PC-9 (cell line): ENCODE measurements around the gene REL. TPM values are rescaled to one million over a fixed set of nuclear protein-coding genes. Genes with fewer than 3 reads are reported as not detected.

Experiments
- BruUV-seq: library from RNA; stranded (reverse); fragments of 400-500 nt; replicated peaks from 2 replicates; lab custom pipeline; 2021; lab: Mats Ljungman, UMichigan
- CTCF ChIA-PET: fragments of 300-600 bp; sonication (Branson Sonifier 250); formaldehyde crosslinking; loops from one replicate; lab custom pipeline; 2022; ENCODE audit warnings: antibody characterized with exemption; lab: Charles Lee
- POLR2A ChIA-PET: fragments of 300-600 bp; sonication (Branson Sonifier 250); formaldehyde crosslinking; loops from one replicate; lab custom pipeline; 2022; ENCODE audit warnings: antibody characterized with exemption; ENCODE audit not compliant: unreplicated experiment; lab: Charles Lee
- DNase-seq, 2 experiments: peaks; one replicate each; pipeline versions ENCODE4 v3.0.0 to v3.0.0-alpha.2; 2015 to 2022; ENCODE audit warnings: mixed read lengths in 1 of 2
- H2AFZ ChIP-seq: fragments of 200-600 bp; sonication (generic); 2 replicates; pipeline ENCODE4 v1.8.1; 2017; ENCODE audit warnings: antibody characterized with exemption
- H3F3A ChIP-seq: fragments of 200-600 bp; sonication (generic); 2 replicates; pipeline ENCODE4 v1.8.1; 2017; ENCODE audit warnings: antibody characterized with exemption, mild to moderate bottlenecking, low read depth; ENCODE audit not compliant: insufficient read depth
- H3K27ac ChIP-seq: fragments of 200-600 bp; sonication (generic); 2 replicates; pipeline ENCODE4 v1.6.1; 2016; ENCODE audit warnings: mixed run types
- H3K27me3 ChIP-seq: fragments of 200-600 bp; sonication (generic); 2 replicates; pipeline ENCODE4 v1.6.1; 2016; ENCODE audit warnings: low read depth, mixed run types; ENCODE audit not compliant: insufficient read depth
- H3K36me3 ChIP-seq: fragments of 200-600 bp; sonication (generic); 2 replicates; pipeline ENCODE4 v1.6.1; 2016; ENCODE audit warnings: low read depth, mixed run types
- H3K4me1 ChIP-seq: fragments of 200-600 bp; sonication (generic); replicated peaks from 2 replicates; pipeline ENCODE4 v1.6.1; 2016; ENCODE audit warnings: mixed run types; ENCODE audit not compliant: insufficient read depth
- H3K4me2 ChIP-seq: fragments of 200-600 bp; sonication (generic); 2 replicates; pipeline ENCODE4 v1.6.1; 2017; ENCODE audit warnings: mixed run types
- H3K4me3 ChIP-seq: fragments of 200-600 bp; sonication (generic); 2 replicates; pipeline ENCODE4 v1.6.1; 2016; ENCODE audit warnings: mixed run types
- H3K79me2 ChIP-seq: fragments of 200-600 bp; sonication (generic); 2 replicates; pipeline ENCODE4 v1.6.1; 2017; ENCODE audit warnings: low read depth, mixed run types
- H3K9me2 ChIP-seq: fragments of 200-600 bp; sonication (generic); 2 replicates; pipeline ENCODE4 v1.8.1; 2017; ENCODE audit warnings: mild to moderate bottlenecking; ENCODE audit not compliant: insufficient read depth
- H3K9me3 ChIP-seq: fragments of 200-600 bp; sonication (generic); 2 replicates; pipeline ENCODE4 v1.8.1; 2016; ENCODE audit warnings: low read depth; ENCODE audit not compliant: insufficient read depth
- H4K20me1 ChIP-seq: fragments of 200-600 bp; sonication (generic); 2 replicates; pipeline ENCODE4 v1.8.1; 2017; ENCODE audit not compliant: insufficient read depth
- EZH2 ChIP-seq: fragments of 200-600 bp; sonication (generic); IDR thresholded peaks from 2 replicates; pipeline ENCODE4 v1.8.0; 2017; ENCODE audit warnings: antibody characterized with exemption, low read depth
- intact Hi-C: fragments of 100-400 bp; cut with micrococcal nuclease; formaldehyde crosslinking; loops from one replicate; pipeline ENCODE4 v1.10.0; 2022; ENCODE audit not compliant: unreplicated experiment
- total RNA-seq: library from RNA; stranded (reverse); gene quantifications from 2 replicates; pipeline ENCODE4 v1.2.3, GENCODE V29; 2021
- TF ChIP-seq, protein P1 (sequence below): fragments of 200-600 bp; sonication (generic); conservative IDR thresholded peaks from 2 replicates; pipeline ENCODE4 v1.6.1; 2017; ENCODE audit warnings: mixed run types, antibody characterized with exemption, mild to moderate bottlenecking, moderate library complexity

Gene REL
- total RNA-seq, 1 experiment from 2014 or later: 13.3 TPM

GRCh38 chr2:60948161-60948560 lies 66.8 kb downstream of the REL start:
- intact Hi-C loops: no loop called here
- CTCF ChIA-PET: no interaction called here

DNA sequence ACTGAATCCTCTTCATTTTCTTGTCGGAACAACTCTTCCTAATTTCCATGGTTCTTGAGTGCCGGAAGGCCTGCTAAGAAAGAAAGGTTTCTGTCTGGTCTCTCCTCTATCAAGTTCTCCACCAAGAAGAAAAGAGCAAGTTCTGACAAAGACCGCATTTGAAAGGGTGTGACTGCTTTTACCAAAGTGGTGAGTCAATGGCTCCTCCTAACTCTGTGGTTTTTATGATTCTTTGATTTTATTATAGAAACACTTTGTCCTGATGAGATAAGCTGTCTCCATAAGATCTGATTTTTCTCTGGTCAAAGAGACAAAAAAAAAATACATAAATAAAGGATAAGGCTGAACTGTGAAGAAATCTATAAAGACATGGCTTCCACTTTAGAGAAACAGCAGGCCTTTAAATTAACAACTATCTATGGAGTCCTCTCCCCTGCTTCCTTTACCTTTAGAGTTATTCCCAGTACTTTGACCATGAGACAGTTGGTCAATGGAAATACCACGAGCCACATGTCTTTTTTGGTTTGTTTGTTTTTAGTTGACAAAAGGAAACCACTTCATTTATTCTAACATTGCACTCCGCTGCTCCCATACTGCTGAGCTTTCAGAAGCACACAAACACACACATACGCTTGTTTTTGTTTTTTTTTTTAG lies 67.7 kb downstream of the REL start:
- no peak overlapping the region for H3K4me3 ChIP-seq
- no TSS peak for BruUV-seq
- peaks cover 13% of the 10 kb centered on the region; the same call in 1 of the 2 replicates for H3K4me1 ChIP-seq
- 0 out of 2 replicates have a peak, but pooled peaks cover 5% of the 10 kb centered on the region for H3F3A ChIP-seq
- no peak overlapping the region; the same call in 1 of the 2 replicates for H3K4me2 ChIP-seq
- ChIA-PET POLR2A (no interaction called here), CTCF (no interaction called here)
- H2AFZ ChIP-seq: no peak overlapping the region
- peak in 1 of 2 experiments; percentile 47 for DNase-seq
- H3K79me2 ChIP-seq: no peaks in the 10 kb centered on the region
- H3K27ac ChIP-seq: peak overlapping the region; percentile 22; the same call in 1 of the 2 replicates
- H3K9me3 ChIP-seq: no peaks in the 10 kb centered on the region; the same call in 1 of the 2 replicates
- no peak for TF ChIP-seq EZH2
- TF ChIP-seq, protein P1, sequence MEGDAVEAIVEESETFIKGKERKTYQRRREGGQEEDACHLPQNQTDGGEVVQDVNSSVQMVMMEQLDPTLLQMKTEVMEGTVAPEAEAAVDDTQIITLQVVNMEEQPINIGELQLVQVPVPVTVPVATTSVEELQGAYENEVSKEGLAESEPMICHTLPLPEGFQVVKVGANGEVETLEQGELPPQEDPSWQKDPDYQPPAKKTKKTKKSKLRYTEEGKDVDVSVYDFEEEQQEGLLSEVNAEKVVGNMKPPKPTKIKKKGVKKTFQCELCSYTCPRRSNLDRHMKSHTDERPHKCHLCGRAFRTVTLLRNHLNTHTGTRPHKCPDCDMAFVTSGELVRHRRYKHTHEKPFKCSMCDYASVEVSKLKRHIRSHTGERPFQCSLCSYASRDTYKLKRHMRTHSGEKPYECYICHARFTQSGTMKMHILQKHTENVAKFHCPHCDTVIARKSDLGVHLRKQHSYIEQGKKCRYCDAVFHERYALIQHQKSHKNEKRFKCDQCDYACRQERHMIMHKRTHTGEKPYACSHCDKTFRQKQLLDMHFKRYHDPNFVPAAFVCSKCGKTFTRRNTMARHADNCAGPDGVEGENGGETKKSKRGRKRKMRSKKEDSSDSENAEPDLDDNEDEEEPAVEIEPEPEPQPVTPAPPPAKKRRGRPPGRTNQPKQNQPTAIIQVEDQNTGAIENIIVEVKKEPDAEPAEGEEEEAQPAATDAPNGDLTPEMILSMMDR: no peak
- H3K9me2 ChIP-seq: no peaks in the 10 kb centered on the region
- H3K27me3 ChIP-seq: no peaks in the 10 kb centered on the region
- no peaks in the 10 kb centered on the region for H4K20me1 ChIP-seq
- intact Hi-C loops: no loop called here
- H3K36me3 ChIP-seq: no peaks in the 10 kb centered on the region; the same call in 1 of the 2 replicates

More at GRCh38 chr2:60948161-60948560, 66.8 kb downstream of the REL start:
- TF ChIP-seq EZH2: no peak
- H4K20me1 ChIP-seq: no peaks in the 10 kb centered on the region
- no peaks in the 10 kb centered on the region for H3K9me2 ChIP-seq
- no peaks in the 10 kb centered on the region for H3K79me2 ChIP-seq
- DNase-seq: no peak
- H3K4me2 ChIP-seq: no peak overlapping the region
- 0 out of 2 replicates have a peak, but pooled peaks cover 5% of the 10 kb centered on the region for H3F3A ChIP-seq
- POLR2A ChIA-PET: no interaction called here
- BruUV-seq: no TSS peak
- H3K4me1 ChIP-seq: peaks cover 13% of the 10 kb centered on the region; the same call in 1 of the 2 replicates
- H3K9me3 ChIP-seq: no peaks in the 10 kb centered on the region; the same call in 1 of the 2 replicates
- H3K36me3 ChIP-seq: no peaks in the 10 kb centered on the region
- H3K27me3 ChIP-seq: no peaks in the 10 kb centered on the region
- H2AFZ ChIP-seq: no peak overlapping the region
- H3K27ac ChIP-seq: no peak overlapping the region
- H3K4me3 ChIP-seq: no peak overlapping the region

DNA sequence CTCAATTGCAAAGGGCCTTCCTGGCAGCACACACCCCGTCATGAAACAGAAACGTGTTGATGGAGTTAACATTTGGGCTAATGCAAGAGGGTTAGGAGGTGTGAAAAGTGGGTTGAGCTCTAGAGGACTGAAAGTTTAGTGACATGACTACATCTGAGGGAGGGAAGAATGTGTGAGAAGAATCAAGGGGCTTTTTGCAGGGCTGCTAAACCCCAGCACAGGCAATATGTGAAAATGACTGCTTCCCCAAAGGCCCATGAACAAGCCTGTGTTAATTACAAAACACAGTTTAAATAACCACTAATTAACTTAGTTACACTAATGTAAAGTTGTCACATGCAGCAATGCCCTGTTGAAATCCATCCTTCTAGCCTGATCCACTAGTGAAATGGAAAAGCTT lies 72.8 kb downstream of the REL start:
- Histone ChIP-seq H4K20me1 (no peaks in the 10 kb centered on the region), H2AFZ (no peak overlapping the region), H3K27ac (no peak overlapping the region), H3K4me1 (peaks cover 27% of the 10 kb centered on the region), H3K4me2 (no peak overlapping the region), H3K36me3 (no peaks in the 10 kb centered on the region; the same call in 1 of the 2 replicates), H3K79me2 (no peaks in the 10 kb centered on the region), H3K9me3 (no peaks in the 10 kb centered on the region), H3K9me2 (no peaks in the 10 kb centered on the region), H3F3A (peaks cover 15% of the 10 kb centered on the region; the same call in 1 of the 2 replicates), H3K27me3 (no peaks in the 10 kb centered on the region), H3K4me3 (no peak overlapping the region)
- BruUV-seq: no TSS peak
- ChIA-PET CTCF (no interaction called here), POLR2A (no interaction called here)
- DNase-seq: no peak
- intact Hi-C loops: no loop called here
- TF ChIP-seq, protein P1: no peak
- TF ChIP-seq EZH2: no peak
